HepG2 (cell line): ENCODE results near the gene KCTD19. TPM values are rescaled to one million over a fixed set of nuclear protein-coding genes. Genes with fewer than 3 reads are reported as not detected.
A peak's percentile ranks its signal among the peaks of the same experiment; 100 is the strongest.

Experiments
- ARNTL ChIP-seq: sonication (generic); formaldehyde crosslinking; IDR thresholded peaks from 2 replicates; pipeline ENCODE4 v1.4.0; 2020; ENCODE audit warnings: mild to moderate bottlenecking, missing genetic modification reagents
- ATF7 ChIP-seq, 2 experiments: fragments of 450-650 bp in 1 of 2; sonication (generic) in 1 of 2; formaldehyde crosslinking in 1 of 2; IDR thresholded peaks; 2 replicates each; pipeline versions ENCODE4 v1.4.0 to v1.6.1; 2016 to 2020; ENCODE audit warnings: antibody characterized with exemption in 1 of 2, mild to moderate bottlenecking in 1 of 2, missing genetic modification reagents in 1 of 2
- CEBPB ChIP-seq: IDR thresholded peaks from 2 replicates; pipeline ENCODE4 v1.6.1; 2011; ENCODE audit warnings: low read depth, low read length, improper control_type of control experiment, borderline replicate concordance
- DMAP1 ChIP-seq: IDR thresholded peaks from 2 replicates; pipeline ENCODE4 v1.6.1; 2016
- FOXA1 ChIP-seq, 2 experiments: fragments of 450-650 bp in 1 of 2; sonication (generic) in 1 of 2; formaldehyde crosslinking in 1 of 2; IDR thresholded peaks; 2 replicates each; pipeline versions ENCODE4 v1.4.0 to v1.6.1; 2016 to 2020; ENCODE audit warnings: missing genetic modification reagents in 1 of 2
- FOXJ3 ChIP-seq: sonication (generic); formaldehyde crosslinking; IDR thresholded peaks from 2 replicates; pipeline ENCODE4 v1.4.0; 2020; ENCODE audit warnings: missing genetic modification reagents, mild to moderate bottlenecking, borderline replicate concordance
- HMGA1 ChIP-seq: sonication (generic); formaldehyde crosslinking; conservative IDR thresholded peaks from 2 replicates; pipeline ENCODE4 v1.4.0; 2020; ENCODE audit warnings: missing genetic modification reagents
- KLF13 ChIP-seq: sonication (generic); formaldehyde crosslinking; IDR thresholded peaks from 2 replicates; pipeline ENCODE4 v1.4.0; 2020; ENCODE audit warnings: mild to moderate bottlenecking, missing genetic modification reagents
- MXD4 ChIP-seq: IDR thresholded peaks from 2 replicates; pipeline ENCODE4 v1.6.1; 2016; ENCODE audit warnings: mild to moderate bottlenecking, missing biosample characterization, missing genetic modification reagents
- NCOR1 ChIP-seq: fragments of 200-600 bp; sonication (generic); IDR thresholded peaks from 2 replicates; pipeline ENCODE4 v1.7.0; 2017; ENCODE audit warnings: antibody characterized with exemption, low read length, borderline replicate concordance
- RBM39 ChIP-seq: fragments of 200-400 bp; formaldehyde crosslinking; IDR thresholded peaks from one replicate; pipeline ENCODE4 v1.6.1; 2018; ENCODE audit warnings: antibody characterized with exemption, mild to moderate bottlenecking, low read depth, low read length; ENCODE audit not compliant: poor library complexity, severe bottlenecking
- SMAD1 ChIP-seq: sonication (generic); formaldehyde crosslinking; IDR thresholded peaks from 2 replicates; pipeline ENCODE4 v1.4.0; 2020; ENCODE audit warnings: missing genetic modification reagents, low read depth, mild to moderate bottlenecking, borderline replicate concordance
- SRY ChIP-seq: sonication (generic); formaldehyde crosslinking; IDR thresholded peaks from 2 replicates; pipeline ENCODE4 v1.8.0; 2022; ENCODE audit warnings: mild to moderate bottlenecking, missing genetic modification reagents
- ZBTB10 ChIP-seq: sonication (generic); formaldehyde crosslinking; IDR thresholded peaks from 2 replicates; pipeline ENCODE4 v1.4.0; 2020; ENCODE audit warnings: missing genetic modification reagents, borderline replicate concordance
- ZBTB39 ChIP-seq: sonication (generic); formaldehyde crosslinking; IDR thresholded peaks from 2 replicates; pipeline ENCODE4 v1.5.0; 2020; ENCODE audit warnings: missing genetic modification reagents
- ZBTB43 ChIP-seq: sonication (generic); formaldehyde crosslinking; conservative IDR thresholded peaks from 2 replicates; pipeline ENCODE4 v1.4.0; 2020; ENCODE audit warnings: missing genetic modification reagents
- ZFP41 ChIP-seq: sonication (generic); formaldehyde crosslinking; IDR thresholded peaks from 2 replicates; pipeline ENCODE4 v1.4.0; 2020; ENCODE audit warnings: mild to moderate bottlenecking, missing genetic modification reagents, borderline replicate concordance
- ZNF18 ChIP-seq: sonication (generic); formaldehyde crosslinking; IDR thresholded peaks from 2 replicates; pipeline ENCODE4 v1.8.0; 2022; ENCODE audit warnings: mild to moderate bottlenecking, missing genetic modification reagents; ENCODE audit not compliant: insufficient replicate concordance
- ZNF20 ChIP-seq: sonication (generic); formaldehyde crosslinking; IDR thresholded peaks from 2 replicates; pipeline ENCODE4 v1.4.0; 2020; ENCODE audit warnings: mild to moderate bottlenecking, moderate library complexity, missing genetic modification reagents
- ZNF772 ChIP-seq: sonication (generic); formaldehyde crosslinking; IDR thresholded peaks from 2 replicates; pipeline ENCODE4 v1.5.0; 2020; ENCODE audit warnings: mild to moderate bottlenecking, missing genetic modification reagents
- ZNF788 ChIP-seq: sonication (generic); formaldehyde crosslinking; IDR thresholded peaks from 2 replicates; pipeline ENCODE4 v1.5.0; 2020; ENCODE audit warnings: mild to moderate bottlenecking, missing genetic modification reagents, borderline replicate concordance
- polyA plus RNA-seq, 8 experiments: library from polyadenylated mRNA; depleted of rRNA in 3 of 8; stranded (reverse) in 7 of 8; unstranded in 1 of 8; fragments of >200 nt; fragmentation: Illumina TruSeq in 4 of 8; extraction: Trizol in 4 of 8; gene quantifications; 2 replicates each; pipeline versions ENCODE4 v1.2.1 to v1.2.3, GENCODE V29; 2011 to 2016; ENCODE audit warnings: low read depth in 4 of 8, missing spikeins in 1 of 8, mixed read lengths in 1 of 8; ENCODE audit not compliant: insufficient read depth in 1 of 8
- total RNA-seq, 5 experiments: library from RNA; depleted of rRNA; stranded (reverse); fragments of >200 nt; fragmentation: Illumina TruSeq; extraction: Trizol; gene quantifications; 2 replicates each; pipeline ENCODE4 v1.2.3, GENCODE V29; 2016; ENCODE audit warnings: low read depth in 1 of 5

The KCTD19 gene
- total and polyA plus RNA-seq, 2 of the 13 experiments (the other 11 are each of a cell fraction or from before 2014, with no cell fraction given): not detected

GRCh38 chr16:67248401-67249177 lies 78.0 kb downstream of the KCTD19 start, which contains the start of gene SLC9A5 (continued):
- TF ChIP-seq ZBTB43: no peak
- TF ChIP-seq ZBTB39 (CRISPR knock-in tag): no peak
- TF ChIP-seq ZNF18 (CRISPR knock-in tag): no peak
- 0 out of 2 replicates have a peak, but pooled peaks have one; percentile 24 for TF ChIP-seq KLF13
- TF ChIP-seq HMGA1 (CRISPR knock-in tag): no peak
- no peak for TF ChIP-seq NCOR1
- no peak for TF ChIP-seq ATF7 (IDR thresholded peaks at IDR 0.05)
- TF ChIP-seq ATF7 (CRISPR knock-in tag; IDR thresholded peaks at IDR 0.05): no peak
- TF ChIP-seq RBM39: no peak
- TF ChIP-seq CEBPB: no peak
- TF ChIP-seq FOXA1 (IDR thresholded peaks at IDR 0.05): no peak
- TF ChIP-seq FOXA1 (CRISPR knock-in tag; IDR thresholded peaks at IDR 0.05): no peak
- no peak for TF ChIP-seq SMAD1 (CRISPR knock-in tag)
- TF ChIP-seq ZBTB10 (CRISPR knock-in tag): peak; percentile 68; the same call in 1 of the 2 replicates
- no peak for TF ChIP-seq FOXJ3 (CRISPR knock-in tag)
- TF ChIP-seq ZFP41 (CRISPR knock-in tag): no peak
- TF ChIP-seq DMAP1: no peak; the same call in 1 of the 2 replicates
- 0 out of 2 replicates have a peak, but pooled peaks have one; percentile 43 for TF ChIP-seq ARNTL (CRISPR knock-in tag)
- TF ChIP-seq ZNF772 (CRISPR knock-in tag): no peak
- TF ChIP-seq MXD4 (CRISPR knock-in tag): no peak
- no peak for TF ChIP-seq ZNF20 (CRISPR knock-in tag)
- TF ChIP-seq SRY: no peak
- TF ChIP-seq ZNF788 (CRISPR knock-in tag): no peak
